Colonic mucosa (tissue), 4 donors: Measurements from ENCODE around the gene OOSP4A. TPM values are rescaled to one million over a fixed set of nuclear protein-coding genes. Genes with fewer than 3 reads are reported as not detected.

ENCODE experiments used
- DNase-seq: peaks from one replicate; pipeline ENCODE4 v3.0.0-alpha.2; 2020
- H3K27ac ChIP-seq: fragments of 200-600 bp; one replicate; pipeline ENCODE4 v1.8.0; 2021
- H3K27me3 ChIP-seq: fragments of 200-600 bp; one replicate; pipeline ENCODE4 v1.8.0; 2021
- H3K36me3 ChIP-seq: fragments of 200-600 bp; one replicate; pipeline ENCODE4 v1.8.0; 2021
- H3K4me1 ChIP-seq: fragments of 200-600 bp; one replicate; pipeline ENCODE4 v1.8.0; 2021; ENCODE audit warnings: mild to moderate bottlenecking
- H3K4me3 ChIP-seq: fragments of 200-600 bp; one replicate; pipeline ENCODE4 v1.8.0; 2021
- H3K9ac ChIP-seq, 2 donors: one replicate each; pipeline ENCODE4 v1.7.0; 2013; ENCODE audit warnings: control low read depth in 2 of 2, low read depth in 2 of 2, low read length in 2 of 2
- H3K9me3 ChIP-seq: fragments of 200-600 bp; one replicate; pipeline ENCODE4 v1.8.0; 2021
- CTCF ChIP-seq: fragments of 200-600 bp; IDR thresholded peaks from one replicate; pipeline ENCODE4 v1.8.0; 2022; ENCODE audit warnings: antibody characterized with exemption, mild to moderate bottlenecking
- intact Hi-C: fragments of 100-400 bp; cut with DNase I; formaldehyde crosslinking; loops from one replicate; pipeline ENCODE4 v1.14.1; 2022
- total RNA-seq, 2 donors: library from RNA; stranded (reverse); fragmentation: NEBNext Ultra II Directional in 1 of 2; extraction: Animal tissue kit (Norgen Biotek cat#: 25700) in 1 of 2; gene quantifications; one replicate each; pipeline ENCODE4 v1.2.1, GENCODE V29; 2021
- donor health status: healthy.
- donor health status: DM: no; HTN: no; CAD: no.
- donor health status: DM: no; HTN: no; CAD: no.

Gene OOSP4A
- not detected for total RNA-seq

GRCh38 chr11:59963733-59964132 lies at the start of gene OOSP4A:
OOSP4A (plus strand) TSS chr11:59964033; CDS start chr11:59964033, 0 bp downstream.
- no peaks in the 10 kb centered on the region for H3K27me3 ChIP-seq
- H3K27ac ChIP-seq: peak within 1 kb of the TSS; percentile 68
- no peak for TF ChIP-seq CTCF
- no peaks in the 10 kb centered on the region for H3K9me3 ChIP-seq
- H3K4me1 ChIP-seq: no peaks in the 10 kb centered on the region
- no peak within 1 kb of the TSS for H3K9ac ChIP-seq
- no peak for DNase-seq
- no peak within 1 kb of the TSS for H3K4me3 ChIP-seq
- H3K36me3 ChIP-seq: no peaks in the 10 kb centered on the region
- intact Hi-C loops: no loop called here

GRCh38 chr11:59918480-59918879 lies 45.4 kb upstream of the OOSP4A start:
- Histone ChIP-seq H3K36me3 (no peaks in the 10 kb centered on the region), H3K27me3 (no peaks in the 10 kb centered on the region), H3K4me3 (no peak overlapping the region), H3K9ac (no peak overlapping the region), H3K4me1 (no peaks in the 10 kb centered on the region), H3K27ac (no peak overlapping the region), H3K9me3 (peaks cover 2% of the 10 kb centered on the region)
- no peak for DNase-seq
- no peak for TF ChIP-seq CTCF
- intact Hi-C loops: no loop called here

- Histone ChIP-seq H3K9me3 (peaks cover 4% of the 10 kb centered on the region), H3K4me1 (no peaks in the 10 kb centered on the region), H3K36me3 (no peaks in the 10 kb centered on the region), H3K9ac (no peak overlapping the region), H3K27me3 (no peaks in the 10 kb centered on the region), H3K27ac (no peak overlapping the region), H3K4me3 (no peak overlapping the region)
- peak; percentile 56 for DNase-seq
- TF ChIP-seq CTCF: peak; percentile 26
- intact Hi-C loops: no loop called here
Observed at GRCh38 chr11:59918987-59919589, 44.7 kb upstream of the OOSP4A start.

GRCh38 chr11:59923813-59924212 lies 40.0 kb upstream of the OOSP4A start:
- H3K9me3 ChIP-seq: peaks cover 4% of the 10 kb centered on the region

GRCh38 chr11:59931688-59932087 lies 32.1 kb upstream of the OOSP4A start:
- DNase-seq: no peak
- Histone ChIP-seq H3K36me3 (no peaks in the 10 kb centered on the region), H3K4me1 (no peaks in the 10 kb centered on the region), H3K27me3 (no peaks in the 10 kb centered on the region), H3K4me3 (no peak overlapping the region), H3K27ac (no peak overlapping the region), H3K9ac (no peak overlapping the region), H3K9me3 (no peaks in the 10 kb centered on the region)
- TF ChIP-seq CTCF: no peak
- intact Hi-C loops: no loop called here

More at GRCh38 chr11:59923813-59924212, 40.0 kb upstream of the OOSP4A start:
- no peak for TF ChIP-seq CTCF
- Histone ChIP-seq H3K4me1 (no peaks in the 10 kb centered on the region), H3K4me3 (no peak overlapping the region), H3K36me3 (no peaks in the 10 kb centered on the region), H3K27ac (no peak overlapping the region), H3K27me3 (no peaks in the 10 kb centered on the region), H3K9ac (no peak overlapping the region)
- intact Hi-C loops: no loop called here
- no peak for DNase-seq
